Natural killer cell (primary cell): ENCODE measurements around the gene JAKMIP1. TPM values are rescaled to one million over a fixed set of nuclear protein-coding genes. Genes with fewer than 3 reads are reported as not detected.

Source experiments
- ATAC-seq, 3 donors: fragments of 150-1000 bp in 2 of 3; fragments of 200-7000 bp in 1 of 3; cut with Tn5 transposase; 1 replicate in 1 of 3; 2 replicates in 2 of 3; pipeline ENCODE4 v1.10.0; 2021; ENCODE audit warnings: mild to moderate bottlenecking in 2 of 3, moderate library complexity in 2 of 3
- DNase-seq, 2 donors: peaks; one replicate each; pipeline versions ENCODE4 v3.0.0 to v3.0.0-alpha.2; 2013 to 2021; ENCODE audit warnings: mixed read lengths in 1 of 2
- H3K27ac ChIP-seq: one replicate; pipeline ENCODE4 v1.5.1; 2013; ENCODE audit warnings: mild to moderate bottlenecking, low read length
- H3K27me3 ChIP-seq: one replicate; pipeline ENCODE4 v1.6.1; 2013; ENCODE audit warnings: low read length; ENCODE audit not compliant: control insufficient read depth, insufficient read depth
- H3K36me3 ChIP-seq: one replicate; pipeline ENCODE4 v1.6.1; 2013; ENCODE audit warnings: low read length; ENCODE audit not compliant: control insufficient read depth, insufficient read depth
- H3K4me1 ChIP-seq: one replicate; pipeline ENCODE4 v1.6.1; 2013; ENCODE audit warnings: low read length; ENCODE audit not compliant: control insufficient read depth, insufficient read depth
- H3K4me3 ChIP-seq: one replicate; pipeline ENCODE4 v1.5.1; 2013; ENCODE audit warnings: low read length
- H3K9me3 ChIP-seq: one replicate; pipeline ENCODE4 v1.6.1; 2013; ENCODE audit warnings: low read length; ENCODE audit not compliant: control insufficient read depth, insufficient read depth
- H3K27ac Mint-ChIP-seq, 2 donors: one replicate each; pipeline ENCODE4 v1.8.0; 2022; ENCODE audit warnings: mild to moderate bottlenecking in 2 of 2, mixed read lengths in 2 of 2, moderate library complexity in 1 of 2
- H3K27me3 Mint-ChIP-seq, 2 donors: one replicate each; pipeline ENCODE4 v1.8.0; 2022; ENCODE audit warnings: low read depth in 2 of 2, mixed read lengths in 2 of 2
- H3K36me3 Mint-ChIP-seq: one replicate; pipeline ENCODE4 v1.8.0; 2022; ENCODE audit warnings: mixed read lengths
- H3K4me1 Mint-ChIP-seq, 2 donors: one replicate each; pipeline ENCODE4 v1.8.0; 2022; ENCODE audit warnings: mixed read lengths in 2 of 2
- H3K4me3 Mint-ChIP-seq: one replicate; pipeline ENCODE4 v1.8.0; 2022; ENCODE audit warnings: mild to moderate bottlenecking, moderate library complexity, mixed read lengths
- H3K9me3 Mint-ChIP-seq, 2 donors: one replicate each; pipeline ENCODE4 v1.8.0; 2022; ENCODE audit warnings: mixed read lengths in 2 of 2
- CTCF ChIP-seq: fragments of 200-600 bp; IDR thresholded peaks from one replicate; pipeline ENCODE4 v1.8.0; 2022; ENCODE audit warnings: antibody characterized with exemption
- WGBS: methylation state at CpG from one replicate; pipeline ENCODE4 v1.1.7; 2013; ENCODE audit warnings: missing lambda C conversion rate; ENCODE audit not compliant: insufficient coverage; 5-methylcytosine and 5-hydroxymethylcytosine counted together
- intact Hi-C: fragments of 100-400 bp; cut with micrococcal nuclease; formaldehyde crosslinking; loops from one replicate; pipeline ENCODE4 v1.14.2; 2022
- total RNA-seq, 4 donors: library from RNA; stranded (reverse); fragments of 120-200 nt in 1 of 4; gene quantifications; one replicate each; pipeline versions ENCODE4 v1.2.3 to v1.2.4, GENCODE V29; 2013 to 2022

The JAKMIP1 gene
- total RNA-seq, 3 donors from 2014 or later (not counting 1 experiment from before 2014, with no cell fraction given), result 8.8 to 21.8 (median 16.4) TPM

- Histone ChIP-seq H3K4me3 (no peak overlapping the region), H3K36me3 (no peaks in the 10 kb centered on the region), H3K27ac (no peak overlapping the region), H3K4me1 (peaks cover 7% of the 10 kb centered on the region), H3K9me3 (peaks cover 7% of the 10 kb centered on the region), H3K27me3 (no peaks in the 10 kb centered on the region)
- Mint-ChIP-seq H3K36me3 (no peaks in the 10 kb centered on the region), H3K4me1 (peaks cover 0 to 18% of the 10 kb centered on the region in 2 donors), H3K27me3 (peaks cover 0 to 5% of the 10 kb centered on the region in 2 donors), H3K4me3 (no peak overlapping the region), H3K27ac (no peak overlapping the region), H3K9me3 (peaks cover 0 to 4% of the 10 kb centered on the region in 2 donors)
- intact Hi-C loops, result no loop called here
- ATAC-seq, result no peak
- no peak for DNase-seq
- no peak for TF ChIP-seq CTCF
- WGBS, result 92% methylated on average over 5 of the region's 5 CpGs
These were observed 10.8 kb downstream of the JAKMIP1 start for GRCh38 chr4:6189511-6189910.

GRCh38 chr4:6188687-6189305 lies 11.6 kb downstream of the JAKMIP1 start:
- no peaks in the 10 kb centered on the region for H3K36me3 Mint-ChIP-seq
- H3K4me1 ChIP-seq, result peaks cover 12% of the 10 kb centered on the region
- no peak overlapping the region for H3K27ac Mint-ChIP-seq
- H3K9me3 ChIP-seq, result peaks cover 7% of the 10 kb centered on the region
- H3K27me3 Mint-ChIP-seq, result peaks cover 0 to 5% of the 10 kb centered on the region in 2 donors
- H3K4me3 ChIP-seq, result no peak overlapping the region
- H3K4me1 Mint-ChIP-seq, result peaks cover 0 to 20% of the 10 kb centered on the region in 2 donors
- no peak overlapping the region for H3K27ac ChIP-seq
- ATAC-seq, result no peak
- H3K27me3 ChIP-seq, result no peaks in the 10 kb centered on the region
- H3K9me3 Mint-ChIP-seq, result peaks cover 0 to 4% of the 10 kb centered on the region in 2 donors
- WGBS, result 93% methylated on average over 8 of the region's 8 CpGs
- no peak overlapping the region for H3K4me3 Mint-ChIP-seq
- no peak for DNase-seq
- intact Hi-C loops, result no loop called here
- no peak for TF ChIP-seq CTCF
- no peaks in the 10 kb centered on the region for H3K36me3 ChIP-seq

- Histone ChIP-seq H3K27me3 (no peaks in the 10 kb centered on the region), H3K9me3 (peaks cover 7% of the 10 kb centered on the region), H3K4me1 (peaks cover 48% of the 10 kb centered on the region), H3K27ac (no peak overlapping the region), H3K4me3 (no peak overlapping the region), H3K36me3 (no peaks in the 10 kb centered on the region)
- ATAC-seq (no peak), DNase-seq (no peak)
- intact Hi-C loops, result no loop called here
- no peak overlapping the region for H3K4me3 Mint-ChIP-seq
- H3K9me3 Mint-ChIP-seq, result peaks cover 0 to 4% of the 10 kb centered on the region in 2 donors
- WGBS, result 58% methylated on average over 5 of the region's 5 CpGs
- H3K27me3 Mint-ChIP-seq, result peaks cover 3 to 5% of the 10 kb centered on the region in 2 donors
- H3K4me1 Mint-ChIP-seq, result peaks cover 30 to 46% of the 10 kb centered on the region in 2 donors
- TF ChIP-seq CTCF, result no peak
- peak overlapping the region in 1 of 2 donors; percentile 54 for H3K27ac Mint-ChIP-seq
- H3K36me3 Mint-ChIP-seq, result no peaks in the 10 kb centered on the region
These were observed 16.2 kb downstream of the JAKMIP1 start for GRCh38 chr4:6184169-6184568.

- peaks cover 7% of the 10 kb centered on the region for H3K9me3 ChIP-seq
- no peak overlapping the region for H3K27ac ChIP-seq
- no peaks in the 10 kb centered on the region for H3K36me3 ChIP-seq
- no peak for TF ChIP-seq CTCF
- no peak overlapping the region for H3K4me3 ChIP-seq
- no peak overlapping the region for H3K4me3 Mint-ChIP-seq
- H3K27ac Mint-ChIP-seq, result peak overlapping the region in 1 of 2 donors; percentile 54
- peaks cover 0 to 4% of the 10 kb centered on the region in 2 donors for H3K9me3 Mint-ChIP-seq
- H3K4me1 Mint-ChIP-seq, result peaks cover 35 to 51% of the 10 kb centered on the region in 2 donors
- H3K4me1 ChIP-seq, result peaks cover 52% of the 10 kb centered on the region
- WGBS, result 64% methylated on average over 4 of the region's 4 CpGs
- no peak for ATAC-seq
- no peaks in the 10 kb centered on the region for H3K36me3 Mint-ChIP-seq
- peak in 1 of 2 donors; percentile 56 for DNase-seq
- H3K27me3 Mint-ChIP-seq, result peaks cover 3 to 5% of the 10 kb centered on the region in 2 donors
- H3K27me3 ChIP-seq, result no peaks in the 10 kb centered on the region
- intact Hi-C loops, result no loop called here
These were observed 16.6 kb downstream of the JAKMIP1 start for GRCh38 chr4:6183740-6184139.
